Measurements from ENCODE around the gene SERPINE2. TPM values are rescaled to one million over a fixed set of nuclear protein-coding genes. Genes with fewer than 3 reads are reported as not detected.

The SERPINE2 gene
- 10 to 100 TPM in 2 of 4 donors, 1 to 10 TPM in 2; 2.1 to 20.8 (median 8.8) TPM for total RNA-seq
- 1 to 10 TPM; 2.1 to 2.7 (median 2.4) TPM for polyA plus RNA-seq
- long read RNA-seq, donor 1, transcript SERPINE2-202 (9 exons, 2,161 nt) = major isoform, 14 of 20 reads
- long read RNA-seq, donor 1, partial matches to known transcripts = 2 of 20 reads
- long read RNA-seq, donor 1, other reads (novel, unspliced or antisense) = 0 of 20 reads
- long read RNA-seq, donor 2, partial matches to known transcripts = 0 of 4 reads
- long read RNA-seq, donor 2, other reads (novel, unspliced or antisense) = 2 of 4 reads

- ATAC-seq (peak; percentile 55 to 90 (median 80)), DNase-seq (peak; percentile 52 to 78)
- peak; percentile 21 for TF ChIP-seq CTCF (IDR thresholded peaks at IDR 0.05)
- no peaks in the 10 kb centered on the region for H3K36me3 ChIP-seq (ENCODE audit: insufficient read depth in 1 of 2, low read depth in 1 of 2)
- H3K4me1 ChIP-seq = peaks cover 5% of the 10 kb centered on the region
- no peaks in the 10 kb centered on the region for H3K9me3 ChIP-seq
- H3K27me3 ChIP-seq (ENCODE audit: insufficient read depth in 3 of 3, low read length in 2 of 3) = peaks cover 0 to 27% (median 0%) of the 10 kb centered on the region in 3 donors
- 0 to 1% (median 1%) methylated on average over 41 to 91 of the region's 91 CpGs for WGBS, 3 donors
- intact Hi-C loops (cut with DNase I) = loop anchor here (2.0 to 5.0 kb wide), 3 partner anchors 37 to 246 kb away; no protein-coding TSS in a partner anchor
- no peak within 1 kb of the TSS for H3K27ac ChIP-seq
- H3K4me3 ChIP-seq = peak within 1 kb of the TSS; percentile 78
Measured at GRCh38 chr2:224039080-224039769, at the start of gene SERPINE2. SERPINE2 (minus strand) TSS chr2:224039286; CDS start chr2:224001900, 37,386 bp downstream.

- Histone ChIP-seq H3K9me3 (no peaks in the 10 kb centered on the region), H3K36me3 (ENCODE audit: insufficient read depth in 1 of 2, low read depth in 1 of 2) (no peaks in the 10 kb centered on the region), H3K27ac (no peak overlapping the region), H3K4me1 (peaks cover 8% of the 10 kb centered on the region), H3K27me3 (ENCODE audit: insufficient read depth in 3 of 3, low read length in 2 of 3) (no peaks in the 10 kb centered on the region), H3K4me3 (no peak overlapping the region)
- 39 to 65% (median 49%) methylated on average over 3 of the region's 3 CpGs for WGBS, 3 donors
- no peak for TF ChIP-seq CTCF (IDR thresholded peaks at IDR 0.05)
- DNase-seq (no peak), ATAC-seq (peak; percentile 76 to 90 (median 83))
- intact Hi-C loops (cut with DNase I) = no loop called here
Measured at GRCh38 chr2:224086226-224086914, 47.3 kb upstream of the SERPINE2 start.

- no peak overlapping the region for H3K4me3 ChIP-seq
- WGBS, 3 donors = 51 to 71% (median 56%) methylated on average over 3 of the region's 3 CpGs
- H3K27me3 ChIP-seq (ENCODE audit: insufficient read depth in 3 of 3, low read length in 2 of 3) = no peaks in the 10 kb centered on the region
- DNase-seq (no peak), ATAC-seq (no peak)
- intact Hi-C loops (cut with DNase I) = no loop called here
- TF ChIP-seq CTCF (IDR thresholded peaks at IDR 0.05) = no peak
- H3K4me1 ChIP-seq = peaks cover 8% of the 10 kb centered on the region
- H3K9me3 ChIP-seq = no peaks in the 10 kb centered on the region
- H3K27ac ChIP-seq = no peak overlapping the region
- no peaks in the 10 kb centered on the region for H3K36me3 ChIP-seq (ENCODE audit: insufficient read depth in 1 of 2, low read depth in 1 of 2)
Measured at GRCh38 chr2:224085811-224086210, 46.7 kb upstream of the SERPINE2 start.

- no peak for TF ChIP-seq CTCF (IDR thresholded peaks at IDR 0.05)
- Histone ChIP-seq H3K9me3 (no peaks in the 10 kb centered on the region), H3K4me1 (peaks cover 8% of the 10 kb centered on the region), H3K27ac (no peak overlapping the region), H3K4me3 (no peak overlapping the region), H3K27me3 (ENCODE audit: insufficient read depth in 3 of 3, low read length in 2 of 3) (no peaks in the 10 kb centered on the region), H3K36me3 (ENCODE audit: insufficient read depth in 1 of 2, low read depth in 1 of 2) (no peaks in the 10 kb centered on the region)
- intact Hi-C loops (cut with DNase I) = no loop called here
- ATAC-seq = peak in 1 of 4 donors; percentile 37
- DNase-seq = no peak
- 58 to 70% (median 59%) methylated on average over 2 of the region's 2 CpGs for WGBS, 3 donors
Measured at GRCh38 chr2:224085246-224085645, 46.2 kb upstream of the SERPINE2 start.

Measured in psoas muscle (tissue), 8 donors.